ENCODE data around the gene MT1A. TPM values are rescaled to one million over a fixed set of nuclear protein-coding genes. Genes with fewer than 3 reads are reported as not detected.

MT1A gene
- total RNA-seq, 4 donors from 2014 or later = 9.9 to 171 (median 25.5) TPM; not detected in 1

DNA sequence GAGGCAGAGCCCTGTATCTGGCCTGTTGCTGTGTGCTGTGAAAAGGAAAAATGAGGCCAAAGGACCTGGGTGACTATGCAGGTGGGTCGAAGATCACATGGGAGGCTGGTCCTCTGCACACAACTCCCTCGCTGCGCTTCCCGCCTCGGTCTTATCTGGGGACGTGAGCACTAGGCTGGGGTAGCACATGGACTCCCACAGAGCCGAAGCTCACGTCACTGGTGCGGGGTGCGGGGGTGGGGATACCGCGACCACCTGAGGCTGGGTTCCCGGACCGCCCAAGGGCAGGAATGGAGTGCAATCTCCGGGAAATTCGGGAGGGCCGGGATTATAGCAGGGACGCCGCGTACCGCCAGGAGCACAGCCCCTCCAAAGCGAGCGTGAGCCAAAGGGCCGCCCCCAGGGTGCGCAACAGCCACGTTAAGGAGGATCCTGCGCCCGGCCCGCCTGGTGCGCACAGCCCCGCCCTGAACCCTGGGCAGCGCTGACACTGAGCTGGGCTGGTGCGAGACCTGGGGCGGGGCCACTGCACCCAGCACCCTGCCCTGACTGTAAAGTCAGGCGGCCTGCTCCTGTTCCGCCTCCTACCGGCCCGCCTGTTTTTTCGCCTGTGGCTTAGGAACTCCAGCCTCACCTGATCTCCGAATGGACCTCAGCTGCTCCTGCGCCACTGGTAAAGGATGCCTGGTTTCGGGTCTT, 4.8 kb downstream of the MT1A start:
- H3K4me3 ChIP-seq = peak overlapping the region; percentile 32 to 45
- H3K4me1 ChIP-seq = peaks cover 0 to 30% (median 17%) of the 10 kb centered on the region in 3 donors
- H3K9me3 ChIP-seq = no peaks in the 10 kb centered on the region
- TF ChIP-seq EP300 (IDR thresholded peaks at IDR 0.05) (no peak), POLR2AphosphoS5 (IDR thresholded peaks at IDR 0.05) (peak; percentile 66)
- TF ChIP-seq, protein P1, sequence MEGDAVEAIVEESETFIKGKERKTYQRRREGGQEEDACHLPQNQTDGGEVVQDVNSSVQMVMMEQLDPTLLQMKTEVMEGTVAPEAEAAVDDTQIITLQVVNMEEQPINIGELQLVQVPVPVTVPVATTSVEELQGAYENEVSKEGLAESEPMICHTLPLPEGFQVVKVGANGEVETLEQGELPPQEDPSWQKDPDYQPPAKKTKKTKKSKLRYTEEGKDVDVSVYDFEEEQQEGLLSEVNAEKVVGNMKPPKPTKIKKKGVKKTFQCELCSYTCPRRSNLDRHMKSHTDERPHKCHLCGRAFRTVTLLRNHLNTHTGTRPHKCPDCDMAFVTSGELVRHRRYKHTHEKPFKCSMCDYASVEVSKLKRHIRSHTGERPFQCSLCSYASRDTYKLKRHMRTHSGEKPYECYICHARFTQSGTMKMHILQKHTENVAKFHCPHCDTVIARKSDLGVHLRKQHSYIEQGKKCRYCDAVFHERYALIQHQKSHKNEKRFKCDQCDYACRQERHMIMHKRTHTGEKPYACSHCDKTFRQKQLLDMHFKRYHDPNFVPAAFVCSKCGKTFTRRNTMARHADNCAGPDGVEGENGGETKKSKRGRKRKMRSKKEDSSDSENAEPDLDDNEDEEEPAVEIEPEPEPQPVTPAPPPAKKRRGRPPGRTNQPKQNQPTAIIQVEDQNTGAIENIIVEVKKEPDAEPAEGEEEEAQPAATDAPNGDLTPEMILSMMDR (IDR thresholded peaks at IDR 0.05) = peak in 3 of 4 experiments; percentile 39 to 67 (median 45)
- peak overlapping the region in 3 of 4 donors; percentile 53 to 61 (median 58) for H3K27ac ChIP-seq
- peaks cover 91% of the 10 kb centered on the region for H3K27me3 ChIP-seq
- ATAC-seq = peak; percentile 90
- H3K36me3 ChIP-seq = no peaks in the 10 kb centered on the region
- WGBS, 2 donors (ENCODE audit: low coverage in 1 of 2) = 80% methylated on average over 1 of the region's 42 CpGs; no CpG with 5 or more reads in 1 of the 2 donors

- peak overlapping the region in 1 of 4 donors; percentile 61 for H3K27ac ChIP-seq
- ATAC-seq = no peak
- H3K36me3 ChIP-seq = no peaks in the 10 kb centered on the region
- H3K27me3 ChIP-seq = peaks cover 91% of the 10 kb centered on the region
- H3K9me3 ChIP-seq = no peaks in the 10 kb centered on the region
- TF ChIP-seq, protein P1 (IDR thresholded peaks at IDR 0.05) = no peak
- no peak for TF ChIP-seq EP300 (IDR thresholded peaks at IDR 0.05)
- no peak for TF ChIP-seq POLR2A (IDR thresholded peaks at IDR 0.05)
- no peak for TF ChIP-seq POLR2AphosphoS5 (IDR thresholded peaks at IDR 0.05)
- WGBS, 2 donors (ENCODE audit: low coverage in 1 of 2) = 60% methylated on average over 1 of the region's 5 CpGs; no CpG with 5 or more reads in 1 of the 2 donors
- peaks cover 0 to 24% (median 11%) of the 10 kb centered on the region in 3 donors for H3K4me1 ChIP-seq
- H3K4me3 ChIP-seq = peak overlapping the region in 1 of 2 donors; percentile 45
These were observed 5.4 kb downstream of the MT1A start for GRCh38 chr16:56643833-56644232.

- peaks cover 89% of the 10 kb centered on the region for H3K27me3 ChIP-seq
- no peak for TF ChIP-seq EP300 (IDR thresholded peaks at IDR 0.05)
- no peak for TF ChIP-seq POLR2AphosphoS5 (IDR thresholded peaks at IDR 0.05)
- no peak for TF ChIP-seq POLR2A (IDR thresholded peaks at IDR 0.05)
- TF ChIP-seq, protein P1 (IDR thresholded peaks at IDR 0.05) = no peak
These were observed 6.8 kb downstream of the MT1A start for GRCh38 chr16:56645311-56645710.

DNA sequence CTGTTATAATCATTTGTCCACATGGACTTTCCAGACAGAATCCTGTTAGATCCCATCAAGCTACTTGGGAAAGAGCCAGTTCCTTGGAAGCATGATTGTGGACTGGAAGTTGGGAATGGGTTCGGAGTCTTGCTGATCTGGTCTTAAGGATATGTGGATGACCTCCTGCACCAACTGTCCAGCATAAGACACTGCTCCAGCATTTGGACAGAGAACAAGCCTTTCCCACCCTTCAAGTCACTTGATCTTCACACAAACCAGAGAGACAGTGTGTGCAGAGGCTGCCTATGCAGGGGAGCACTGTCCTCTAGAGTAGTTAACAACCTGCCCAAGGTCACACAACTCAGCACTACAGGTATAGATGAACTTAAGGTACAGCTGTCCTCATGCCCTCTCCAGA, 7.4 kb downstream of the MT1A start:
- WGBS, 2 donors (ENCODE audit: low coverage in 1 of 2) = 0% methylated on average over 1 of the region's 1 CpG
- no peak overlapping the region for H3K4me3 ChIP-seq
- H3K27ac ChIP-seq = no peak overlapping the region
- TF ChIP-seq POLR2AphosphoS5 (IDR thresholded peaks at IDR 0.05) (no peak), POLR2A (IDR thresholded peaks at IDR 0.05) (no peak), EP300 (IDR thresholded peaks at IDR 0.05) (no peak)
- TF ChIP-seq, protein P1 (IDR thresholded peaks at IDR 0.05) = no peak
- ATAC-seq = no peak
- H3K4me1 ChIP-seq = peaks cover 0 to 18% (median 10%) of the 10 kb centered on the region in 3 donors
- no peaks in the 10 kb centered on the region for H3K9me3 ChIP-seq
- no peaks in the 10 kb centered on the region for H3K36me3 ChIP-seq
- peaks cover 86% of the 10 kb centered on the region for H3K27me3 ChIP-seq

More at GRCh38 chr16:56645311-56645710, 6.8 kb downstream of the MT1A start:
- Histone ChIP-seq H3K4me3 (no peak overlapping the region), H3K4me1 (peaks cover 0 to 18% (median 10%) of the 10 kb centered on the region in 3 donors), H3K27ac (no peak overlapping the region), H3K9me3 (no peaks in the 10 kb centered on the region), H3K36me3 (no peaks in the 10 kb centered on the region)
- ATAC-seq = no peak
- 100% methylated on average over 1 of the region's 1 CpG; no CpG with 5 or more reads in 1 of the 2 donors for WGBS, 2 donors (ENCODE audit: low coverage in 1 of 2)
